ENCODE data around the gene RBM20. TPM values are rescaled to one million over a fixed set of nuclear protein-coding genes. Genes with fewer than 3 reads are reported as not detected.

The RBM20 gene
- total RNA-seq, 2 donors from 2014 or later = 51.7 to 59.9 TPM

DNA sequence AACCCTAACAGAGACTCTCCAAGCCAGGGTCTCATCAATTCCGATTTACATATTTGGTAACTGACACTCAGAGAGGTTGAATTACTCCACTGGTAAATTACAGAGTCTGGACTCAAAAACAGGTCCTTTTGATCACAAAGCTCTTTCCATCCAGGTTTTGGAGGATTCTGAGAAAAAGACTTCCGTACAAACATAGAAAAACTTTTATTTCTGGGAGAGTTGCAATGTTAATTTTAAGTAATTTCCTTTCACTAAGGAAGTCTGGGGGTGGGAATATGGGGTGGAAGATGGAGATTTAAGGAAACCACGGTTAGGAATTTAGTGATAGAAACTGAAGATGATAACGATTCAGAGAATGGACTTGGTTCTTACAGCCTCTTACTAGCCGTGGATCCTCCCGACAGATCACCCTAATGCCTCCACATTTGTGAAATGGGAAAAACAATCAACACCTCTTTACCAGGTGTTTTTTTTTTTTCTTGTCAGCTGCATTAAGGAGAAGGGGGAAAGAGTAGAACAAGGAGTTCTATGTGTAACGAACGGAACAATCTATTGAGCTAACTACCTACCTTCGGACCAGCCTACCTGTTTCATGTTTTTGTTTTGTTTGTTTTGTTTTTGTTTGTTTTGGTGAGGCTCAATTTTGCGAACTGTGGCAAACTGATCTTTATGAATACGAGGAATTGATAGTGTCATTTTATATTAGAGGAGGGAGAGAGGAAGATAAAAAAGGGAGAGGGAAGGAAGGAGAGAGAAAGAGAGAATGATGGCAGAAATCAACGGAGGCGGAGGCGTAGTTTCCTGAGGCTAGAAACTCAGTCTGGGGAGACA is 1.7 kb upstream of the RBM20 start:
- DNase-seq (ENCODE audit: low spot score) = no peak
- no peak for TF ChIP-seq CTCF (IDR thresholded peaks at IDR 0.05)
- Histone ChIP-seq H3K27me3 (no peaks in the 10 kb centered on the region), H3K9me3 (no peaks in the 10 kb centered on the region), H3K4me3 (peak overlapping the region; percentile 65 to 75), H3K36me3 (no peaks in the 10 kb centered on the region), H3K4me1 (peaks cover 0 to 37% of the 10 kb centered on the region in 2 donors), H3K27ac (peak overlapping the region; percentile 85 to 97)

GRCh38 chr10:110643035-110643652 is 992 bp upstream of the RBM20 start:
- Histone ChIP-seq H3K36me3 (no peaks in the 10 kb centered on the region), H3K9me3 (no peaks in the 10 kb centered on the region), H3K4me3 (peak overlapping the region; percentile 65 to 75), H3K27ac (peak overlapping the region; percentile 85 to 97), H3K4me1 (peaks cover 0 to 32% of the 10 kb centered on the region in 2 donors), H3K27me3 (no peaks in the 10 kb centered on the region)
- DNase-seq (ENCODE audit: low spot score) = no peak
- TF ChIP-seq CTCF (IDR thresholded peaks at IDR 0.05) = no peak

- H3K4me3 ChIP-seq = peak overlapping the region; percentile 65 to 75
- H3K27ac ChIP-seq = peak overlapping the region; percentile 85 to 97
- DNase-seq (ENCODE audit: low spot score) = no peak
- no peak for TF ChIP-seq CTCF (IDR thresholded peaks at IDR 0.05)
- H3K9me3 ChIP-seq = no peaks in the 10 kb centered on the region
- H3K36me3 ChIP-seq = no peaks in the 10 kb centered on the region
- H3K27me3 ChIP-seq = no peaks in the 10 kb centered on the region
- H3K4me1 ChIP-seq = peaks cover 0 to 38% of the 10 kb centered on the region in 2 donors
Observed at GRCh38 chr10:110644598-110645462, 694 bp downstream of the RBM20 start.

GRCh38 chr10:110646417-110647135 is 2.4 kb downstream of the RBM20 start:
- Histone ChIP-seq H3K27me3 (no peaks in the 10 kb centered on the region), H3K4me1 (peaks cover 0 to 31% of the 10 kb centered on the region in 2 donors), H3K9me3 (no peaks in the 10 kb centered on the region), H3K4me3 (peak overlapping the region; percentile 65 to 75), H3K36me3 (no peaks in the 10 kb centered on the region), H3K27ac (peak overlapping the region; percentile 85 to 97)
- DNase-seq (ENCODE audit: low spot score) = no peak
- no peak for TF ChIP-seq CTCF (IDR thresholded peaks at IDR 0.05)

GRCh38 chr10:110647136-110647430 is 2.9 kb downstream of the RBM20 start:
- H3K4me3 ChIP-seq = peak overlapping the region; percentile 65 to 75
- peaks cover 0 to 31% of the 10 kb centered on the region in 2 donors for H3K4me1 ChIP-seq
- peak overlapping the region; percentile 85 to 97 for H3K27ac ChIP-seq
- TF ChIP-seq CTCF (IDR thresholded peaks at IDR 0.05) = no peak
- no peaks in the 10 kb centered on the region for H3K9me3 ChIP-seq
- no peak for DNase-seq (ENCODE audit: low spot score)
- no peaks in the 10 kb centered on the region for H3K36me3 ChIP-seq
- no peaks in the 10 kb centered on the region for H3K27me3 ChIP-seq
